NT2/D1 (cell line): ENCODE results near the gene BCL2.

Experiments used
- SUZ12 ChIP-seq: IDR thresholded peaks from 2 replicates; pipeline ENCODE4 v1.6.1; 2011; ENCODE audit not compliant: insufficient read length, insufficient read depth; ENCODE audit errors: extremely low read depth
- YY1 ChIP-seq: IDR thresholded peaks from 2 replicates; pipeline ENCODE4 v1.6.1; 2011; ENCODE audit not compliant: insufficient read length, insufficient read depth
- ZNF274 ChIP-seq: IDR thresholded peaks from 2 replicates; pipeline ENCODE4 v1.6.1; 2011; ENCODE audit warnings: mild to moderate bottlenecking, low read depth, low read length

DNA sequence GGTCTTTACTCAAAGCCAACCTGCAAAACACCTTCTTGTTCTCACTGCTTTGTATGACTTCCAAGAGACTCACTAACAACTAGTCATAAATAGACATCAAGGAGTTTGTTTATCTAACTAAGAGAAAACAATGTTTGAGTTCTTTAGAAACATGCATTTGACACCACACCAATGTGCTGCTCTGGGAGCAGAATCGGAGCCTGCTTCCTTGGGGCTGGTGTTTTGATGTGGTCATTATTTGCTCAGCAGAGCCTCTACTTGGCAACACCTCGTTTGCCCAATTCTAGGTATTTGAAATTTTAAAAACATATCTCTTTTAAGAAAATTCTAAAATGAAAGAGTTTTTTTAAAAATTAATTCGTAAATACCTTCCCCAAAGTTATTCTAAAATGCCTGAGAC, 167.5 kb downstream of the BCL2 start:
- TF ChIP-seq SUZ12 = no peak
- TF ChIP-seq YY1 = no peak
- no peak for TF ChIP-seq ZNF274
